Islet precursor cell (in vitro differentiated cells): ENCODE results near the gene MANEAL.
"Not testable (repeated sequence)": the region's sequence is repeated elsewhere in the genome, so short reads cannot be mapped to it uniquely, and the experiment has no call there.

Experiments
- DNase-seq: peaks from one replicate; pipeline ENCODE4 v3.0.0-alpha.2; 2018

Gene MANEAL

GRCh38 chr1:37793773-37794371 is at the start of gene MANEAL:
TSS of gene MANEAL (plus strand) at chr1:37793847. CDS start at chr1:37794183, 336 bp downstream.
- DNase-seq, result peak; percentile 79

- DNase-seq, result no peak
These were observed 46.8 kb upstream of the MANEAL start for GRCh38 chr1:37746806-37747205.

- no peak for DNase-seq
These were observed 45.1 kb upstream of the MANEAL start for GRCh38 chr1:37748565-37748964.

GRCh38 chr1:37752213-37752582 is 41.4 kb upstream of the MANEAL start:
- DNase-seq, result no peak

GRCh38 chr1:37752583-37753471 is 40.8 kb upstream of the MANEAL start:
- DNase-seq, result peak; percentile 77

GRCh38 chr1:37753473-37754321 is 40.0 kb upstream of the MANEAL start:
- no peak for DNase-seq

- DNase-seq, result no peak
These were observed 38.4 kb upstream of the MANEAL start for GRCh38 chr1:37755290-37755689.

- no peak for DNase-seq
These were observed 37.6 kb upstream of the MANEAL start for GRCh38 chr1:37755951-37756560.

GRCh38 chr1:37759451-37759850 is 34.2 kb upstream of the MANEAL start:
- no peak for DNase-seq

- no peak for DNase-seq
These were observed 32.1 kb upstream of the MANEAL start for GRCh38 chr1:37761416-37762095.

- no peak for DNase-seq
These were observed 31.1 kb upstream of the MANEAL start for GRCh38 chr1:37762516-37762915.

GRCh38 chr1:37763791-37764413 is 29.7 kb upstream of the MANEAL start:
- DNase-seq, result no peak

GRCh38 chr1:37764414-37764825 is 29.2 kb upstream of the MANEAL start:
- DNase-seq, result peak; percentile 86

- no peak for DNase-seq
These were observed 28.7 kb upstream of the MANEAL start, which contains the start of gene EPHA10 for GRCh38 chr1:37764888-37765441. TSS of gene EPHA10 (minus strand) at chr1:37765120. CDS start at chr1:37765066, 54 bp downstream.

- no peak for DNase-seq
These were observed 27.6 kb upstream of the MANEAL start for GRCh38 chr1:37765916-37766664.

- no peak for DNase-seq
These were observed 26.2 kb upstream of the MANEAL start for GRCh38 chr1:37767488-37767887.

GRCh38 chr1:37771440-37771839 is 22.2 kb upstream of the MANEAL start:
- not testable (repeated sequence) for DNase-seq

GRCh38 chr1:37776946-37777516 is 16.6 kb upstream of the MANEAL start:
- DNase-seq, result no peak

- no peak for DNase-seq
These were observed 15.0 kb upstream of the MANEAL start for GRCh38 chr1:37778654-37779053.

- DNase-seq, result no peak
These were observed 11.2 kb upstream of the MANEAL start for GRCh38 chr1:37782491-37782890.
